GM21825 (cell line): ENCODE measurements around the gene EMILIN3.
"Not testable (repeated sequence)": the region's sequence is repeated elsewhere in the genome, so short reads cannot be mapped to it uniquely, and the experiment has no call there.

Experiments
- ATAC-seq: cut with Tn5 transposase; IDR thresholded peaks from one replicate; pipeline ENCODE4 v1.9.1; 2021; ENCODE audit warnings: mild to moderate bottlenecking, moderate library complexity; ENCODE audit not compliant: unreplicated experiment

EMILIN3 gene

DNA sequence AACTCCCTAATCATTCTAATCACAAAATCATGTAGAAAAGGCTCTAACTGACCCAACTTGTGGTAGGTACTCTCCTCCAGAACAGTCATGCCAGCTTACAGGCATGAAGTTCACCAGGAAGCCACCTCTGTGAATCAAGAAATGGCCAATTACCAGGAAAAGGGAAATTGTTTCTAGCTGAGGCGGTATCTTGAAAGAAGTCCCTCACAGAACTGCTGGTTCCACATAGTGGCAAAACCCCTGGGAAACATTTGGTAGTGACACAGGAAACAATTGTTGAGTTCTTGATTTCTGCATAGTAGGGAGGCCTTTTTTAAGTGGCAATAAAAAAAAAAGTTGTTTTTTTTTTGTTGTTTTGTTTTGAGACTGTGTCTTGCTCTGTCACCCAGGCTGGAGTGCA, 45.6 kb downstream of the EMILIN3 start:
- ATAC-seq: no peak

DNA sequence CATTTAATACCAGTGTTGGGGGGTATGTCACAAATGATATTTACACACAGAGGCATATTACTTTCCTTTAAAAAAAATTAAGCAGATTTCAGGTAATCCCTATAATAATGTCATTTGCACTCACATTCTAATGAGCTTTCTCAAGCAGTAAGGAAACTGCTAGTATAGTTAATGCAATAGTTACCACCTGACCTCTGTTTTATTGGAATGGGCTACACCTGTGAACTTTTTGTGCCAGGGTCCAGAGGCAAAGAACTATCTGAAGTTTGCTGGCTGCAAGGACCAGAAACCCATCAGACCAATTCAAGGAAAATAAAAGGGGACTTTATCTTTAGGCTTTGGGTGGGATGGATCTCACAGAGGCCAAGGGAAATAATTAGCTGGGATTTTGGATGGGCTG, 46.2 kb downstream of the EMILIN3 start:
- ATAC-seq: no peak

DNA sequence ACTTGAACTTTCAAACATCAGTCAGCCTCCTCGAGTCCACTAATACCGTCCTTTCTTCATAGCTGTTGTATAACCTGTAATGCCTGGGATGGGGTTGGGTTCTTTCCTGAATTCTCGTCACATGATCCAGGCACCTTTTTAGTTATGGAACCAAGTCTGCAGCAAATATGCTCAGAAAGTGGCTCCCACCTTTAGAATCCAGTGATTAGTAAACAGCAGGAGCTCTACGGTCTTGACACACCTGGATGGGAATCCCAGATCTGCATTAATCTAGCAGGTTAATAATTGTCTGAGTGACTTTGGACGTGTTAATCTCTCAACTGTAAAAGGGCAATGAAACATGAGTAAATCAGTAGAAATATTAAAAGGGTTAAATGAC, 48.4 kb downstream of the EMILIN3 start:
- ATAC-seq: no peak

DNA sequence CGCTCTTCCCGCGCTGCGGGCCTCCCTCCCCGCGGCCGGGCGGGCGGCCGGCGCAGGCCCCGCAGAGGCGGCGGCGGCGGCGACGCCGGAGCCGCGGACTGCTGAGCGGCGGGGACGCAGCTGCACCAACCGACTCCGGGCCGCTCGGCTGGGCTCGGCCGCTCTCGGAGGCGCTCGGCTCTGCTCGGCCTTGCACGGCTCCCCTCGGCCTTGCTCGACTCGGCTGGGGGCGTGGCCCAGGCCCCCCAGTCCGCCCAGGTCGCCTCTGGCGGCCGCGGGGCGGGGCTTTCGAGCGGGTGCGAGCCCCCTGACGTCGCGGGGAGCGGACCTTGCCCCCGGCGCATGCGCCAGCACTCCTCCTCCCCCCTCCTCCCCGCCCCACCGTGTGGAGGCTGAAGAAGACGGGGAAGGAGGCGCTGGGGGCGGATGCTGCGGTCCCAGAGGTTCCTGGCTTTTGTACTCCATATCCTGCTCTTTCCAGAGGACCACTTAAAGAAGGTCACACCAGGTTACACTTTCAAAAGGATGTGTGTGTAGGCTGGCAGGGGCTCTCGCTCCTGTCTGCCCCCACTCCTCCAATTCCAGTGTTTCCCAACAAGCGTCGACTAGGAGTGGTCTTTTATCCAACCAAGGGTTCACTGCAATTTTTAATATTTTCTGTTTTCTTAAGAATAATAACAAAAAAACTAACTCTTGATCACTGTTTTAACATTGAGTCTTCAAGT, 48.9 kb downstream of the EMILIN3 start, which contains the start of gene ZHX3:
Gene ZHX3 (minus strand): TSS at position 186 of the 725 bp plus-strand sequence. CDS start 112,815 bp downstream, outside the sequence.
- ATAC-seq: peak; percentile 95

DNA sequence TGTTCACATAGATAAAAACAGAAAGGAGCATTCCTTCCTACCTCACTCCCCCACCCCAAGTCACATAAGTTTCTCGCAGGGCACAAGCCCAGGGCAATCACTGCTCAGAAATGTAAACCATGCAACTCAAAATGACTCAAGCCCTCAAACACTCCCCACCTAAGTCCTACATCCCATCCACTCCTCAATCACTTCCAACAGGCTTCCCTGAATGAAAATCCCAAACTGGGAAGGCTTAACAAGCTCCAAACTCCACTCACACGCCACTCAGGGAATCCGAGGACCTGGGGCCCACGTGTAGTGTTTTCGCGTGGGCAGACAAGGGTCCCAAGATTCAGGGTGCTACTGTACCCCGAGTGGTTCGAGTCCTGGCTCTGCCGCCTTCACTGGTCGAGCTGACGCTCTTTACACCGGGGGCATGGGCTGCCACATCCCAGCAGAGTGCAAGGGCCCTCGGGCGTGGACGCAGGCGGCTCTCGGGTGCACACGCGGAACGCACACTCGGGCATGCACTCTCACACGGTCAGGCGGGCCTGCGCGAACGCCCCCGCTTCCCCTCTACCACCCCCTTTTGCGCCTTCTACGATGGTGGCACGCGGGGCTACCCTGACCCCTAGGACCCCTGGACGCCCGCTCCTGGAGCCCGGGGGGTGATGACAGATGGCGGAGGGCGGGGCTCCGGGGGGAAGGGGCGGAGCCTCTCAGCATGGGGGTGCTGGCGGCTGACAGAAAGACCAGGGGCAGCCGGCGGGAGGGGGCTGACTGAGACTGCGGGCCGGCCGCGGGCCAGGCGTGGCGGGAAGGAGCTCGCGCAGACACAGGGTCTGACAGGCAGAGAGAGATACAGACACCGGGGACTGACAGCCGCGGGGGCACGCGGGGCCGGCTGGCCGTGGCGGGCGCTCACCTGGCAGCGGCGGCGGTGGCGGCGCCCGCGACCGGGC, 49.7 kb downstream of the EMILIN3 start:
- peak; percentile 48 for ATAC-seq

DNA sequence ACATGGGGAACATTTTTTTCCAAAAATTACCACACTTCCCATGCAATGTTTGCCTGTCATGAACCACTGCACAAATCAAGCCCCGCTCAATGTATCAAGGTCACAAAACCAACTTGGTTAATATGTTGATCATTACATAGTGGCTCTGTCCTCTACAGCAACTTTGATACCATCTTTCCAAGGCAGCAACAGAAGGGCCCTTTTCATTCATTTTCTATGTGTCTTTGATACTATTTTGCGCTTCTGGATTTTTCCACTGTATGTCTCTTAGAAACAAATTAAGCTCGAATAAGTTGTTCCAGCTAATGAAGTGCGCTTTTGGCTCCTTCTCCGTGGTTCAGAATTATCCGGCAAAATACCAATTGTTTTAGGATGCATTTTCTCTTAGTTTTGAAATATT, 50.6 kb downstream of the EMILIN3 start:
- ATAC-seq: no peak

DNA sequence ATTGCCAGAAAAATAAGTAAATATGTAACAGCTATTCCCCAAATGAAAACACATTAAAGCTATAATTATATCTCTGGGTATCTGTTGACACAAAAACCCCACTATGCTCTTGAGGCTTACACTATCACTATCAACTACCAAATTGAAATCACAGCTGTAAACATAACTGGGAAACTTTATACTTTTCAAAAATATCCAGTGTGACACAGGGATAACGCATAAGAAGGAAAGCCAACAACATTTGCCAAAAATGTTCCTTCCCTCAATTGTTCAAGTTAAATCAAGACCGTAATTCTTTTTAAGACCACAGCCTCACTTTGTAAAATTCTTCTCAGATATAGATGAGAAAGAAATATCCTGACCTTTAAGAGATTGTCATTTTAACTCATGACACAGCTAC, 52.2 kb downstream of the EMILIN3 start:
- no peak for ATAC-seq

DNA sequence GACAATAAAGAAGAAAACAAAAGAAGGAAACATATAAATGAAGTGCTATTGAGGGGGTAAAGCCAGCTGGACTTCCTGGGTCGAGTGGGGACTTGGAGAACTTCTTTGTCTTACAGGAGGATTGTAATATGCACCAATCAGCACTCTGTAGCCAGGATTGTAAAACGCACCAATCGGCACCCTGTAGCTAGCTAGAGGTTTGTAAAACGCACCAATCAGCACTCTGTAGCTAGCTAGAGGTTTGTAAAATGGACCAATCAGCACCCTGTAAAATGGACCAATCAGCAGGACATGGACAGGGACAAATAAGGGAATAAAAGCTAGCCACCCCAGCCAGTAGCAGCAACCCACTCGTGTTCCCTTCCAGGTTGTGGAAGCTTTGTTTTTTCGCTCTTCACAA, 54.6 kb downstream of the EMILIN3 start:
- ATAC-seq: not testable (repeated sequence)
